ENCODE measurements around the gene GCNA.
"Not testable (repeated sequence)": the region's sequence is repeated elsewhere in the genome, so short reads cannot be mapped to it uniquely, and the experiment has no call there.

The GCNA gene

DNA sequence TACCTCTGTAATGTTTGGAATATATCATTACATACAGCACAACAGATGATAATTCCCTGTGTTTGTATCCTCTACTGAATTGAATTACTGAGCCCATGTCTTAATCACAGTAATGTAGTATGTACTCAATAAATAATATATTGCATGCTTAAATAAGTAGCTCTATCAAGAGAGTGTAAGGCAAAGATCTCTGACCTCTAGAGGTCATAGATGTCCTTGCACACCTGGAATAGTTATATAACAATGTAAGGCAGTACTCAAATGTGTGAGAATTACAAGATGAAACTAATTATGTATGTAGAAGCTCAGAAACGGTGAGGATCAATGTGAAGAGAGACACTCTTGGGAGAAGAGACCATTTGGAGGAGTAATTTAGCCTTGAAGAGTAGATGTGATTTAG is 14.3 kb upstream of the GCNA start:
- DNase-seq, result no peak

DNA sequence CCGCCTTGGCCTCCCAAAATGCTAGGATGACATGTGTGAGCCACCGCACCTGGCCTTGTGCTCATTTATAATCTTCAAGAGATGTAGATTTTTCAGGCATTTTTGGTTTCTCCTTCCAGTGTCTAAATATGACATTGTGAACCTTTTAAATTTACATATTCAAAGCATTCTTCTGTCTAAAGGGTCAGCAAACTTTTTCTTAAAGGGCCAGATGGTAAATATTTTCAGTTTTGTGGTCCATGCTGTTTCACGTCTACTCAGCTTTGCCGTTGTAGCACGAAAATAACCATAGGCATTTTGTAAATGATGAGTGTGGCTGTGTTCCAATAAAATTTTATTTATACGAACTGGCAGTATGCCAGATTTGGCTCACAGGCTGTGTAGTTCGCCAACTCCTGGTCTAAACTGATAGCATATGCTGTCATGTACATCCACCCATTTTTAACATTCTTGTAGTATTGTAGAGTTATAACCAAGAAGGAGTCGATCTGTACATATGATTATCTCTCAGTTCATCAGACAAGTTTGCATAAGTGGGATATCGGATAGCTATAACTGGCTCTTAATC is 12.7 kb upstream of the GCNA start:
- no peak for DNase-seq

DNA sequence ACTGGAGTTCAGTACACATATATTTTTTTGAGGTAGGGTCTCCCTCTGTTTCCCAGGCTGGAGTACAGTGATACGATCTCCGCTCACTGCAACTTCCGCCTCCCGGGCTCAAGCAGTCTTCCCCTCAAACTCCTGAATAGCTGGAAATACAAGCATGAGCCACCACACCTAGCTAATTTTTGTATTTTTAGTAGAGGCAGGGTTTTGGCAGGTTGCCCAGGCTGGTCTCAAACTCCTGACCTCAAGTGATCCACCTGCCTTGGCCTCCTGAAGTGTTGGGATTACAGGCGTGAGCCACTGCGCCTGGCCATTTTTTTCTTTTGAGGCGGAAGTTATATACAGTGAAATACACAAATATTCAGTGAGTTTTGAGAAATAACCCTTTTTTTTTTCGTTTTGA is 6.8 kb upstream of the GCNA start:
- DNase-seq, result not testable (repeated sequence)

DNA sequence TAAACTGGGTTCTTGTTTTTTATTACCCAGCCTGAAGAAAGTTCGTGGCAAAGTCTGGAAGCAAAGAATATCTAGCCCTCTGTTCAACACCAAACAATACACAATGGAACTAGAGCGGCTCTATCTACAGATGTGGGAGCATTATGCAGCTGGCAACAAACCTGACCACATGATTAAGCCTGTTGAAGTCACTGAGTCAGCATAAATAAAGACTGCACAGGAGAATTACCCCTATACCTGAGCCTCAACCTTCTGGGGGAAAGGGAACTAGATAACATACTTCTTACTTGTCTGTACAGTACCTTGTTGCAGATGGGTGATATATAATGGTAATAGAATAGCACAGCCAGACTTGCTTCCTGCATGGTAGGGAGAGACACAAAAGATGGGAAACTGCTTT is 4.6 kb upstream of the GCNA start:
- DNase-seq, result no peak

DNA sequence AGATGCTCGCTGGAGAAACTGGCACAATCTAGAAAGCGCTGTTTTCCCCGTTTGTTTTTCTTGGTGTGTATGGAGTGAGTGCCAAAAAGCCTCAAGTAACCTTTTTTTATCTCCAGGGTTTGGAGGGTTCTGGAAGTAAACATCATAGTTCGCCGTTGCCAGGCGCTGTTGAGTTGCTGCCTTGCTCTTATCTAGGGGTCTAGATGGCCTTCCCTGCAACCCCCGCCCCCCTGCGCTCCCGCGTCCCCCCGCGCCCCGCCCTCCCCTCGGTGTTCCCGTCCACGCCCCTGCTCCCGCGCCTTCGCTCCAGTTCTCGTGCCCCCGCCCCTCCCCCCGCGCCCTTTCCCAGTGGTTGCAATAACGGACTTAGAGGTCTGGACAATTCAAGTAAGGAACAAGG is 555 bp upstream of the GCNA start:
- DNase-seq, result no peak

DNA sequence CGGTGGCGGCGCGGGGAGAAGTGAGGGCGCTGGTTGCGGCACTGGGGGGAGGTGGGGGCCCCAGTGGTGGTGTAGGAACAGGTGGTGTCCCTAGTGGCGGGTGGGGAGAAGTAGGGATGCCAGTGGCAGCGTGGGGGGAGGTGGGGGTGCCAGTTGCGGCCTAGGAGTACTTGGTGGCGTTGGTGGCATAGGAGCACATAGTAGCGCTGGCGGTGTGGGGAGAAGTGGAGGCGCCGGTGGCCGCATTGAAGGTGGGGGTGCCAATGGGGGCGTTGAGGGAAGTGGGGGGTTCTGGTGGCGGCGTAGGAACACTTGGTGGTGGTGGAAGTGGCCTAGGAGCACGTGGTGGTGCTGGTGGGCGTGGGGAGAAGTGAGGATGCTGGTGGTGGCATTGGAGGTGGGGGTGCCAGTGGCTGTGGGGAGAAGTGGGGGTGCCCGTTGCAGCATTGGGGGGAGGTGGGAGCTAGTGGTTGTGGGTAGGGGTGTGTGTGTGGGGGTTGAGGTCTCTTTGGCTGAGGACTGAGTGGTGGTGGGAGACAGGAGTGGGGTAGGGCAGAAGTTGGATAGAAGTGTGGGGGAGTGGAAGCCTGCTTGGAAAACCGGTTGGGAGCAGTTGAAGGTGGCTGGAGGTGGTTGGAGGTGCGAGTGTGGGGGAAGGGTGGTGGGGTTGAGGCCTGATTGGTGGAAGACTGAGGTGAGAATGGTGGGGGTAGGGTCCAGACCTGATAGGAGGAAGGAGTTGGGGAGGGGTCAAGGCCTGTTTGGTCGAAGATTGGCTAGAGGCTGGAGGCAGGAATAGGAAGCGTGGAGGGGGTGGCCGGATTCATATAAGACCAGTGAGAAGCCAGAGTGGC is 1.1 kb downstream of the GCNA start:
- DNase-seq, result no peak

DNA sequence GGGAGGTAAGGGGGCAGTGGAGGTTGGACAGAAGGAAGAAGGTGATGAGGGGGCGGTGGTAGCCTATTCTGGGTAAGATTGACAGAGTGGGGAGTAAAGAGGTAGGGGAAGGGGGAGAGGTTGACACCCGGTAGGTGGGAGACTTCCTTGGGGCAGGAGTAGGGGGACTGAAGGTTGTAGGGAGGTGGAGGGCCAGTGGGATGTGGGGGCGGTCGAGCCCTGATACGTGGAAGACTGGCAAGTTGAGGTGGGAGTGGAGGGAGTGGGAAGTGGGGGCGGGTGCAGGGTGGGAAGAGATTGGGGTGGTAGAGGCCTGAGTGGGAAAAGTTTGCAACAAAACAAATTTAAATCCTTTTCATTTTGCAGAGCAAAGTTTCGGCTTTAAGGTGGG is 1.7 kb downstream of the GCNA start:
- DNase-seq, result no peak

DNA sequence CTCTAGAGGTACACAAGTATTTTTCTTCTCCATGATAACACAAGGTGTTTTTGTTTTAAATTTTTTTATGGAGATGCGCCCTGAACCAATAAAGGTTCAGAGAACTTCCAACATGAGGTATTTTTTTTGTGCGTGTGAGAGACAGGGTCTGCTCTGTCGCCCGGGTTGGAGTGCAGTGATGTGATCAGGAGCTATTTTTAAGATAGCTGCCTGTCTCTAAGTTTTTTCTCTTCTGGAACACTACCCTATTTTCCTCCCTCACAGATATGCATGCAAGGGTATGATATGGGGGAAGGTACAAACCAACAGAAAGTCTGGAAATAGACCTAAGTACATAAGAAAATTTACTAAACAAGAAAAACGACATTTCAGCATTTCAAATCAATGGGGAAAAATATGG is 3.0 kb downstream of the GCNA start:
- DNase-seq, result no peak

DNA sequence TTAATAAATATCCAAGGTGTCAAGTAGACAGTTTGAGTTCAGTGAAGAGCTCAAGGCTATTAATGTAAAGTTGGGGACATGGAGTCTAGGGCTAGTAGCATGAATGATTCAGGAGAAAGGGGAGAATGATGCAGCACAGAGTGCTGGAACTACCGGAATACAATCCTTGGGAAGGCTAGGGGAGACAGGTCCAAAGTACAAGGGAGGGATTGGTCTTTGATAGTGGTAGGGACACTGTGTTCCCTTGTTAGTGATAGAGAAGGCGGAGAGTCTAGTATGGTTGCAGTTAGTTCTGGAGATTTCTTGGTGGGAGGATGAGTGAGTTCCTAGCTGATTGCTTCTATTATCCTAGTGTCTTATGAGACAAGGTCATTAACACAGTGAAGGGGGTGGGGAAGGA is 8.7 kb downstream of the GCNA start:
- no peak for DNase-seq

DNA sequence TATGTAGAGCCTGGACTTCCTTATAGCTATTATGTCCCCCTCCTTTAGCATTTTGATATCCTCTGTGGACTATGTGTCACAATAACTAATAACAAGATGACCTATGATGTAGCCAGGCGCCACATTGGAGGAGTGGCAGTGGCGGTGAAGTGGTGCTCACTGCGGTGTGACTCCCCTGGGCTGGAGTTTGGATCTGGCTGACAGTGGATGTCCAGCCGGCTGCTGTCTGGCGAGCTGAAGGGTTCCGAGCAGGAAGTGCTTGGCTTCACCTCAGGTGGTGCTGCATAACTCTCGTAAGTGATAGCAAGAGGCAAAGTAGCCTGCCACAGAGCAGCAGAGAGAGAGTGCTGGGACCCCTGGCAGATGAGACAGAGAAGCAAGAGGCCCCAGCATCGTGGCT is 15.0 kb downstream of the GCNA start:
- DNase-seq, result not testable (repeated sequence)

DNA sequence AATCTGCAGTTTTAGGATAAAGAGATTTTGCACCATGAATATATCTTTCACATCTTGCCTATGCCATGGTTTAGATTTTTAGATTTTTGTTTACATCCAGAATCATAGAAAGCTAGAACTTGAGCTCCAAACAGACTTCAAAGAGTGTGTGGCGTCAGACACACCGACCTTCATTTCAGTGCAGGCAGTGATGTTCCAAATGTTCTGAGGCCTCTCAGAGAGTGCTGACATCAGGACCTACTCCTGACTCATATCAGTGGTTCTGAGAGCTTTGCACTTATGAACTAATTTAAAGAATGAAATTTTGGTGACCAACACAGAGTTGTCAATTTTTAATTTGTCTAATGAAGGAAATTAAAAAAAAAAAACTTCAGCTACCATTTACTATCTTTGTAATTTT is 21.7 kb downstream of the GCNA start:
- DNase-seq, result no peak

DNA sequence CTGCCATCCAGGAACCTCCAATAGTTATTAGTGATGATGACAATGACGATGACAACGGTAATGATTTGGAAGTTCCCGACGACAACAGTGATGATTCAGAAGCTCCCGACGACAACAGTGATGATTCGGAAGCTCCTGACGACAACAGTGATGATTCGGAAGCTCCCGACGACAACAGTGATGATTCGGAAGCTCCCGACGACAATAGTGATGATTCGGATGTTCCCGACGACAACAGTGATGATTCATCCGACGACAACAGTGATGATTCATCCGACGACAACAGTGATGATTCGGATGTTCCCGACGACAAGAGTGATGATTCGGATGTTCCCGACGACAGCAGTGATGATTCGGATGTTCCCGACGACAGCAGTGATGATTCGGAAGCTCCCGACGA is 25.4 kb downstream of the GCNA start:
- no peak for DNase-seq

DNA sequence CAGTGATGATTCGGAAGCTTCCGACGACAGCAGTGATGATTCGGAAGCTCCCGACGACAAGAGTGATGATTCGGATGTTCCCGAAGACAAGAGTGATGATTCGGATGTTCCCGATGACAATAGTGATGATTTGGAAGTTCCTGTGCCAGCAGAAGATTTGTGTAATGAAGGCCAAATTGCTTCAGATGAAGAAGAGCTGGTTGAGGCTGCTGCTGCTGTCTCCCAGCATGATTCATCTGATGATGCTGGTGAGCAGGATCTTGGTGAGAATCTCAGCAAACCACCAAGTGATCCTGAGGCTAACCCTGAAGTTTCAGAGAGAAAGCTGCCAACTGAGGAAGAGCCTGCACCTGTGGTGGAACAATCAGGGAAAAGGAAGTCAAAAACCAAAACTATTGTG is 25.9 kb downstream of the GCNA start:
- DNase-seq, result no peak

DNA sequence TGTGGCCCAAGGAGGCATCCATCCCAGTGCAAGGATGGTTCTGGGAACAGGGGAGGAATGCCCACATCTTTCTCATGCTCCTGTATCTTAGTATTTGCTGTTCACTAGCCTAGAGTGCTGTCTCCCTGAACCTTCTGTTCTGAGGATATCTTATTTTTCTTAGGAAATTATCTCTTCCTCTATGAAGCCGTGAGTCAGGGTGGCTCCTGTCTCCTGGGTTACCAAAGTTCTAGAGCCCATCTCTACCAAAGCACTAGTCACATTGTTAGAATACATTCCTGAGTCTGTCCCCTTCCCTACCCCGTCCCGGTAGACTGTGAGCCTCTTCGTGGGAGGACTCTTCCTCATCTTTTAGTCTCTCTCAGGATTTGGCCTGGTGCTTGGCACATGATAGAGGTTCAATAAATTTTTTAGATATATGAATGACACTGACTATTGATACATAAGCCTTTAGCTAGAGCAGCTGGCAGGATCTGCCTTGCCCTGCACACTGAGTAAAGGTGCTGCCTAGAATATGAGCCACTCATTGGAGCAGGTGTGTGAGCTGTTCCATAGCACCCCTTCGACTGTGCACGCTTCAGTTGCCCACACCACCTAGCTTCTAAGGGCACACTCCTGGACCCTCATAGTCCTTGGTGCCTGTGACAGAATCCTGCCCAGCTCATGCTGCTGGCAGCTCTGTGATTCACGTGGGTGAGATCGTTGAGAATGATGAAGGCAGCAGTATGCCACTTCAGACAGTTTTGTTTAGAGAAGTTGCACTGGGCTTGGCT is 26.7 kb downstream of the GCNA start:
- DNase-seq, result no peak

DNA sequence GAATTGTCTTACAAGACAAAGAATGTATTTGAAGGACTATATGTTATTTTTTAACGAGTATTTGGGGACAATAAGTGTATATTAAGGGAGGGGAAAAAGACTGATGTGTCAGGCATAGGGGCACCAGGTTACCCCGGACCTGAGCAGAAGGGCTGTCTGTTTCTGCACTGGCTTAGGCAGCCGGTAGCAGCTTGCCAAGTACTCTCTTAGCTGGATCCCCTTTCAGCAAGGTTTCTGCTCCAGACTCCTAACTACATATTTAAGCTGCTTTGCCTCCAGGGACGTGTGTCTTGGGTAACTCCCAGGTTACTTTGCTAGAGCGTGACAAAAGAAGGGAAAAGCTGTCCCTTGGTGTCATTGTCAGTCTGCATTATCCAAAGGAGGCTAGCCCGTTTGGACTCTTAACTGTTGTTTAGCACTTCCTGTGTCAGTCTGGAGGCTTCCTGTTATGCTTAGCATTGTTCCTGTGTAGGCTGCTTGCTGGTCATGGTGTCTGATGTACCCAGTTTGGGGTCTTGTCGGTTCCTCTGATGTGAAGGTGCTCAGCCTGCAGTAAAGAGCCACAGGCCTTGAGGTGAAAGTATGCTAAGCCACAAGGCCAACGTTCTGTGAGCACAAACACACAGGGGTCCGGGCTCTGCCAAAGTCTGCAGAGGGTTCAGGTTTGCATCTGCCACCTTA is 28.4 kb downstream of the GCNA start:
- DNase-seq, result no peak

DNA sequence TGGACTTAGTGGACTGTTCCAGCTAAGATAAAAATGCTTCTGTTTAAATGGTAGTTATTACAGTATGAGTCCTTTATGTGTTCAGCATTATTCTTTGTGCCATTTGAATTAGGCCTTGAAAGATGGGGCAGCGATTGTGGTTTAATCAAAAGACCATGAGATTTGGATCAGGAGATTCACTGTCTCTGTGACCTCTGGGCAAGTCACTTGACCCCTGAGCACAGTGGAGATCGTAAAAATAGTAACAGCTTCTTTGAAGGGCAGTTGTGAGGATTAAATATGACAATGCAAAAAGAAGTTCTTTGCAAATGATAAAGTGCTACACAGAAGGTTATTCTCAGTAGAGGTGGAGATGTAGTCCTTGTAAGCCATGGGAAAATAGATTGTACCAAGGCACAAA is 29.3 kb downstream of the GCNA start:
- no peak for DNase-seq

DNA sequence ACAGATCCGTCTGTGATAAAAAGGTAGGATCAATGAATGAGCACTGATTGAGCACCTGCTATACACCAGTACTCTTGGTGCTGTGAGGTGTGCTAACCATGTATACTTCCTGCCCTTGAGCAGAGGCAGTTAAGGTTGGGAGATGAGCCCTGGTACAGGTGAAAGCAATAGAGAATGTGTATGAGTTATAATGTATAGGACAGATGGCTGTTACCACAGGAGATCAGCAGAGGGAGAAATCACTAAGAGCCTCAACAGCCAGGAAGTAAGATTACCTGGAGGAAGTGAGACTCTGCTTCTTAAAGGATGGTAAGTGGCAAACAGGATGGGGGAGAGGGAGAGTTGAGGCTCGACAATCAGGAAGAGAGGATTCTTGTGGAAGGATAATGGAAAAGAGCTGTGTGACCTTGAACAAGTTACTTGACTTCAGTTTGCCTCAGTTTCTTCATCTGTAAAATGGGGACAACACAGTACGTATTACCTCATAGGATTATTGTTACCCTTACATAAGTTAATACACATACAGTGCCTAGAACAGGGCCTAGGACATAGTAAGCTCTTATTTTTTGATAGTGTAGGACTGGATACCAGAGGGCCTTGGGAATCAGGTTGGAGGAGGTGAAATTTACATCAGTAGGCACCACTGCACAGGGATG is 31.0 kb downstream of the GCNA start:
- no peak for DNase-seq

DNA sequence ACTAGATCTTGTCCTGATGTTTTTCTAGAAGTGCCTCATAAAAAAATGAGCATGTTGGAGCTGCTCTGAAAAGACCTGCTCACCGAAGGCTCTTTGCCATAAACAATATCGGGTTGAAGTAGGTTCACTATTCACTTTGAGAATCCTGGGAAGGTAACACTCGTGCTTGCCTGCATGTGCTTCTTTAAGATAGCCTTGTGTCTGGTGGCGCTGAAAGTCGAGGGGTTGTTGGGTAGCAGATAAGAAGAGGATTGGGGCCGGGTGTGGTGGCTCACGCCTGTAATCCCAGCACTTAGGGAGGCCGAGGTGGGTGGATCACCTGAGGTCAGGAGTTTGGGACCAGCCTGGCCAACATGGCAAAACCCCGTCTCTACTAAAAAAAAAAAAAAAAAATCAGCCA is 33.5 kb downstream of the GCNA start:
- not testable (repeated sequence) for DNase-seq

DNA sequence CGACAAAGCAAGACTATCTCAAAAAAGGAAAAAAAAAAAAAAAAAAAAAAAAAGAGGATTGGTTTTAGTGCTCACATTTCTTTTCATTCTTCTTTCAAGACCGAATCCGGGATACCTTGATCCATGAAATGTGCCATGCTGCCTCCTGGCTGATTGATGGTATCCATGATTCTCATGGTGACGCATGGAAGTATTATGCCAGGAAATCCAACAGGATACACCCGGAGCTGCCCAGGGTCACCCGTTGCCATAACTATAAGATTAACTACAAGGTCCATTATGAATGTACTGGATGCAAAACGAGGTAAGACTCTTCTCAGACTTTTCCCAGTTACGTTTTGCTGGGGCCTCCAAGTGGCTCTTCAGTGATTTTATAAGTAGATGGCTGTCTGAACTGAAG is 34.0 kb downstream of the GCNA start:
- DNase-seq, result no peak

DNA sequence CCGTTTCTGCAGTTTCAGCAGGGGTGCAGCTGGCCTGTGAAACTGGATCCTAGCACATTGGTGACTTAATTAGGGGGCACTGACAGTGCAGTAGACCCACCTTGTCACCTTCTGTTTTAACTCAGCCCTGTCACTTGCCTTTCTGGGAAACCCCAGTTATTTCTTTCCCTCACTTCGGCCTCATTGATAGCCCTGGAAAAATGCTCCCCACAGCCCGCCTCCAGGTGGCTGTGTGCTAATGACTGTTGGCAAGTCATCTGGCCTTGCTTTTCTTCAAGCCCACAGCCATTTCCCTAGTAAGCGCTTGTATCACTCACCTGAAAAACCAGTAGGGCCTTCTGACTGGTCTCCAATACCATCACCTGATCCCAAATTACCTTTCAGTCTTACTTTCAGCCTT is 36.8 kb downstream of the GCNA start:
- no peak for DNase-seq

DNA sequence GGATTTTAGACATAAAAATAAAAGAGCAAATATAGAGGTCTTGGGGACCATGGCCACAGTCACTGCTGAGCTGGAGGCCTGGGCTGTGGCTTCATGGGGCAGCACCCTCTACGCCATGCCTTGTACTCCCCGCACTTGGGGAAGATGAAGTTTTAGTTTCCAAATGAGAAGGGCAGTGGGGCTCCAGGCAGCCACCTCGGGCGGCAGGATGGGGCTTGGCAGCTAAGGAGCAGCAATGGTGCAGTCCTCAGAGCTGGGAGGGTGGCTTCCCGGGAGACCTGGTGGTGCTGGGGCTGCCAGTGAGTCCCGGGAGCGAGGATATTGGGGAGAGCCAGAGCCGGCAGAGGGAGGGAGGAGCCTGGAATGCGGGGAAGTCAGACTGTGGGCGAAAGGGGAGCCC is 37.7 kb downstream of the GCNA start:
- DNase-seq, result no peak

DNA sequence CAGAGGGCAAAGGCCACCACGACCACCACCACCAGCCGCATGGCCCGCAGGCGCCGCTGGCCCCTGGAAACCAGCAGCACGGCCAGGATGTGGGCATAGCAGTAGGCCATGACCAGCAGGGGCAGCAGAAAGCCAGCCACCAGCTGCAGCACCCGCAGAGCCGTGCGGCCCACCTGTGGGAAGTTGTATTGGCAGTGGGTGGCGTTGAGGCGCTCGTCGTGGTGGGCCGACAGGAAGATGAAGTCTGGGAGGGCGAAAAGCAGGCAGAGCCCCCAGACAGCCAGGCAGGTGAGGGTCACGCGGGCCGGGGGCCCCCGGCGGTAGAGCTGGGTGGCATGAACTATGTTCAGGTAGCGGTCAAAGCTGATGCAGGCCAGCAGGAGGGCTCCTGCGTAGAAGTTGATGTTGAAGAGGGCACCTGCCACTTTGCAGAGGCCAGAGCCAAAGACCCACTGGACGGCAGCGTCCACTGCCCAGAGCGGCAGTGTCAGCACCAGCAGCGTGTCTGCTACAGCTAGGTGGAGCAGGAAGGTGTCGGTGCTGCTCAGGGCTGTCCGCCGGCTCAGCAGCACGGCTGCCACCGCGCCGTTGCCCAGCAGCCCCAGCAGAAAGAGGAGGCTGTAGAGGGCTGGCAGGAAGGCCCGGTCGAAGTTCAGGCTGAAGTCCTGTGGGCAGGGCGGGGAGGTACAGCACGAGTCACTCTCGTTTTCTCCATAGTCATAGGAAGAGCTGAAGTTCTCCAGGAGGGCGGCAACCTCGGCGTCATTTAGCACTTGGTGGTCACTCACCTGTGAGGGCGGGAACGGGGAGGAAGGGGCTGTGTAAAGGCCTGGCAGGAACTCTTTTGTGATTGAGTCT is 38.7 kb downstream of the GCNA start:
- no peak for DNase-seq

Measured in NCI-H526 (cell line).